HepG2 (cell line): ENCODE results near the gene IVL. TPM values are rescaled to one million over a fixed set of nuclear protein-coding genes. Genes with fewer than 3 reads are reported as not detected.

Experiments
- ATAC-seq: fragments of 200-7000 bp; cut with Tn5 transposase; 3 replicates; pipeline ENCODE4 v1.9.1; 2020; ENCODE audit warnings: mild to moderate bottlenecking, moderate library complexity
- BruUV-seq: library from RNA; stranded (reverse); fragments of 400-500 nt; replicated peaks from 2 replicates; lab custom pipeline; 2021; lab: Mats Ljungman, UMichigan
- CTCF ChIA-PET: fragments of 300-600 bp; formaldehyde crosslinking; extraction: SDS; loops from one replicate; lab custom pipeline; 2021; ENCODE audit warnings: low total read pairs, inconsistent platforms, low intra/inter-chr PET ratio; lab: Yijun Ruan, JAX
- POLR2A ChIA-PET: fragments of 350-600 bp; sonication (Branson Sonifier 250); formaldehyde crosslinking; loops from one replicate; lab custom pipeline; 2020; ENCODE audit warnings: antibody characterized with exemption, inconsistent platforms; lab: Yijun Ruan, JAX
- DNase-seq: peaks from one replicate; pipeline ENCODE4 v3.0.0-alpha.2; 2015; ENCODE audit warnings: low spot score
- FAIRE-seq: peaks from 3 replicates; lab custom pipeline; 2011; peaks lifted over from hg19 to GRCh38; lab: Jason Lieb, UNC
- H2AFZ ChIP-seq: one replicate; pipeline ENCODE4 v1.6.1; 2011; ENCODE audit warnings: low read length, inconsistent platforms
- H3K27ac ChIP-seq: fragments of 300-600 bp; 3 replicates; pipeline ENCODE4 v1.8.0; 2011; ENCODE audit warnings: mixed run types, mild to moderate bottlenecking, mixed read lengths, low read length, inconsistent platforms; ENCODE audit not compliant: insufficient read depth; ENCODE audit errors: extremely low read length
- H3K27me3 ChIP-seq, 2 experiments: fragments of 200-600 bp in 1 of 2; 2 replicates in 1 of 2; 3 replicates in 1 of 2; pipeline versions ENCODE4 v1.6.0 to v1.8.0; 2011; ENCODE audit warnings: low read length in 2 of 2, mild to moderate bottlenecking in 2 of 2, moderate library complexity in 2 of 2, inconsistent platforms in 1 of 2; ENCODE audit not compliant: insufficient read depth in 2 of 2, control insufficient read depth in 1 of 2
- H3K36me3 ChIP-seq, 2 experiments: fragments of 200-600 bp in 1 of 2; replicated peaks in 1 of 2; 2 replicates in 1 of 2; 3 replicates in 1 of 2; pipeline versions ENCODE4 v1.5.1 to v1.8.0; 2011; ENCODE audit warnings: low read length in 2 of 2, inconsistent platforms in 1 of 2; ENCODE audit not compliant: insufficient read depth in 2 of 2, control insufficient read depth in 1 of 2
- H3K4me1 ChIP-seq: 2 replicates; pipeline ENCODE4 v1.5.1; 2012; ENCODE audit warnings: low read length, inconsistent platforms; ENCODE audit not compliant: insufficient read depth
- H3K4me2 ChIP-seq: 2 replicates; pipeline ENCODE4 v1.6.0; 2011; ENCODE audit warnings: low read depth, low read length, inconsistent platforms
- H3K4me3 ChIP-seq, 3 experiments: fragments of 200-600 bp in 1 of 3; sonication (generic), shearing (Covaris generic) in 1 of 3; replicated peaks in 1 of 3; 2 replicates each; pipeline ENCODE4 v1.5.1; 2011 to 2016; ENCODE audit warnings: low read length in 3 of 3, inconsistent platforms in 2 of 3, low read depth in 2 of 3, mild to moderate bottlenecking in 2 of 3, control low read depth in 1 of 3, mixed read lengths in 1 of 3; ENCODE audit not compliant: insufficient read depth in 1 of 3
- H3K79me2 ChIP-seq: one replicate; pipeline ENCODE4 v1.6.1; 2011; ENCODE audit warnings: low read length, inconsistent platforms; ENCODE audit not compliant: insufficient read depth
- H3K9ac ChIP-seq: 2 replicates; pipeline ENCODE4 v1.6.0; 2011; ENCODE audit warnings: mild to moderate bottlenecking, low read depth, low read length, inconsistent platforms; ENCODE audit not compliant: insufficient read depth
- H3K9me3 ChIP-seq: 2 replicates; pipeline ENCODE4 v1.5.1; 2012; ENCODE audit warnings: mild to moderate bottlenecking, low read length
- H4K20me1 ChIP-seq: 2 replicates; pipeline ENCODE4 v1.6.0; 2011; ENCODE audit warnings: inconsistent platforms, mild to moderate bottlenecking, low read length, moderate library complexity; ENCODE audit not compliant: insufficient read depth
- CTCF ChIP-seq: sonication (generic); formaldehyde crosslinking; IDR thresholded peaks from 2 replicates; pipeline ENCODE4 v1.5.0; 2020; ENCODE audit warnings: mild to moderate bottlenecking, missing genetic modification reagents, moderate library complexity
- EHMT2 ChIP-seq: fragments of 200-600 bp; sonication (generic); IDR thresholded peaks from 2 replicates; pipeline ENCODE4 v1.7.0; 2017; ENCODE audit warnings: antibody characterized with exemption, low read depth, low read length, borderline replicate concordance
- FOXA1 ChIP-seq, 2 experiments: fragments of 450-650 bp in 1 of 2; sonication (generic) in 1 of 2; formaldehyde crosslinking in 1 of 2; IDR thresholded peaks; 2 replicates each; pipeline versions ENCODE4 v1.4.0 to v1.6.1; 2016 to 2020; ENCODE audit warnings: missing genetic modification reagents in 1 of 2
- FOXK1 ChIP-seq: sonication (generic); formaldehyde crosslinking; IDR thresholded peaks from 2 replicates; pipeline ENCODE4 v1.4.0; 2020; ENCODE audit warnings: low read depth, missing genetic modification reagents, borderline replicate concordance
- GLMP ChIP-seq: sonication (generic); formaldehyde crosslinking; IDR thresholded peaks from 2 replicates; pipeline ENCODE4 v1.9.0; 2021; ENCODE audit warnings: missing genetic modification reagents, mild to moderate bottlenecking, borderline replicate concordance
- GMEB2 ChIP-seq: IDR thresholded peaks from 2 replicates; pipeline ENCODE4 v1.6.1; 2016; ENCODE audit warnings: missing biosample characterization, missing genetic modification reagents, low read depth
- KDM5A ChIP-seq: fragments of 200-600 bp; sonication (generic); IDR thresholded peaks from 2 replicates; pipeline ENCODE4 v1.7.0; 2018; ENCODE audit warnings: antibody characterized with exemption, mild to moderate bottlenecking, low read length, borderline replicate concordance
- MNT ChIP-seq: fragments of 450-650 bp; IDR thresholded peaks from 2 replicates; pipeline ENCODE4 v1.6.1; 2016
- NFKBIZ ChIP-seq: IDR thresholded peaks from 2 replicates; pipeline ENCODE4 v1.6.1; 2018; ENCODE audit warnings: missing genetic modification reagents, missing compliant biosample characterization
- POLR2AphosphoS2 ChIP-seq: IDR thresholded peaks from 2 replicates; pipeline ENCODE4 v1.6.1; 2011; ENCODE audit warnings: low read depth, low read length, improper control_type of control experiment
- RAD21 ChIP-seq: fragments of 450-650 bp; formaldehyde crosslinking; IDR thresholded peaks from 2 replicates; pipeline ENCODE4 v1.5.0; 2020; ENCODE audit warnings: mild to moderate bottlenecking
- RFXANK ChIP-seq: IDR thresholded peaks from 2 replicates; pipeline ENCODE4 v1.6.1; 2016
- SMC3 ChIP-seq: IDR thresholded peaks from 2 replicates; pipeline ENCODE4 v1.6.1; 2011; ENCODE audit warnings: low read length, improper control_type of control experiment
- SNRNP70 ChIP-seq: fragments of 200-400 bp; formaldehyde crosslinking; IDR thresholded peaks from 2 replicates; pipeline ENCODE4 v1.6.1; 2017; ENCODE audit warnings: mild to moderate bottlenecking, low read depth, low read length, moderate library complexity
- STAG1 ChIP-seq: sonication (generic); formaldehyde crosslinking; IDR thresholded peaks from 2 replicates; pipeline ENCODE4 v1.4.0; 2020; ENCODE audit warnings: missing genetic modification reagents
- XRCC5 ChIP-seq: fragments of 200-400 bp; formaldehyde crosslinking; optimal IDR thresholded peaks from 2 replicates; pipeline ENCODE3; 2017; ENCODE audit warnings: mild to moderate bottlenecking, low read length
- ZFAT ChIP-seq: sonication (generic); formaldehyde crosslinking; conservative IDR thresholded peaks from 2 replicates; pipeline ENCODE4 v1.8.1; 2023; ENCODE audit warnings: missing genetic modification reagents, inconsistent platforms
- ZNF558 ChIP-seq: sonication (generic); formaldehyde crosslinking; IDR thresholded peaks from 2 replicates; pipeline ENCODE4 v1.9.0; 2022; ENCODE audit warnings: mild to moderate bottlenecking, missing genetic modification reagents, borderline replicate concordance
- ZNF746 ChIP-seq: sonication (generic); formaldehyde crosslinking; IDR thresholded peaks from 2 replicates; pipeline ENCODE4 v1.8.0; 2022; ENCODE audit warnings: mild to moderate bottlenecking, missing genetic modification reagents
- ZNF780A ChIP-seq: sonication (generic); formaldehyde crosslinking; IDR thresholded peaks from 2 replicates; pipeline ENCODE4 v1.8.0; 2022; ENCODE audit warnings: mild to moderate bottlenecking, missing genetic modification reagents, moderate library complexity
- WGBS: methylation state at CpG from one replicate; pipeline ENCODE4 v1.1.6; 2017; ENCODE audit warnings: low lambda C conversion rate; 5-methylcytosine and 5-hydroxymethylcytosine counted together
- in situ Hi-C: cut with HindIII; loops from 2 replicates; pipeline ENCODE4 v1.10.0; 2017; ENCODE audit warnings: low pct_unique_long_range_greater_than_20kb; ENCODE audit not compliant: extremely low pct_ligation_motif_present
- intact Hi-C: fragments of 100-400 bp; cut with micrococcal nuclease; formaldehyde crosslinking; loops from one replicate; pipeline ENCODE4 v1.10.0; 2022; ENCODE audit not compliant: unreplicated experiment
- polyA plus RNA-seq, 8 experiments: library from polyadenylated mRNA; depleted of rRNA in 3 of 8; stranded (reverse) in 7 of 8; unstranded in 1 of 8; fragments of >200 nt; fragmentation: Illumina TruSeq in 4 of 8; extraction: Trizol in 4 of 8; gene quantifications; 2 replicates each; pipeline versions ENCODE4 v1.2.1 to v1.2.3, GENCODE V29; 2011 to 2016; ENCODE audit warnings: low read depth in 4 of 8, missing spikeins in 1 of 8, mixed read lengths in 1 of 8; ENCODE audit not compliant: insufficient read depth in 1 of 8
- total RNA-seq, 5 experiments: library from RNA; depleted of rRNA; stranded (reverse); fragments of >200 nt; fragmentation: Illumina TruSeq; extraction: Trizol; gene quantifications; 2 replicates each; pipeline ENCODE4 v1.2.3, GENCODE V29; 2016; ENCODE audit warnings: low read depth in 1 of 5

IVL gene
- total and polyA plus RNA-seq, 2 of the 13 experiments (the other 11 are each of a cell fraction or from before 2014, with no cell fraction given), result not detected

- Histone ChIP-seq H3K9ac (no peak overlapping the region), H3K4me2 (no peak overlapping the region), H2AFZ (no peak overlapping the region), H3K27me3 (no peaks in the 10 kb centered on the region), H4K20me1 (no peaks in the 10 kb centered on the region), H3K4me3 (no peak overlapping the region), H3K9me3 (no peaks in the 10 kb centered on the region), H3K79me2 (no peaks in the 10 kb centered on the region), H3K4me1 (no peaks in the 10 kb centered on the region), H3K36me3 (no peaks in the 10 kb centered on the region), H3K27ac (no peak overlapping the region)
- peak; percentile 89 for FAIRE-seq
- in situ Hi-C loops (loop anchor here (5.0 to 10.0 kb wide), 3 partner anchors 57 to 355 kb away; no protein-coding TSS in a partner anchor), intact Hi-C loops (loop anchor here (5.0 kb wide), 1 partner anchor 218 kb away; no protein-coding TSS in a partner anchor)
- no TSS peak for BruUV-seq
- POLR2A ChIA-PET, result no interaction called here
- WGBS, result 14% methylated on average over 9 of the region's 9 CpGs
- peak; percentile 83 for ATAC-seq
- CTCF ChIA-PET, result interaction anchor here (1.3 to 1.7 kb wide), 3 partner anchors 56 to 322 kb away, joined by 3 to 12 read pairs (median 4); no protein-coding TSS in a partner anchor
- DNase-seq, result peak; percentile 60
- TF ChIP-seq KDM5A, result no peak
- no peak for TF ChIP-seq ZNF780A (CRISPR knock-in tag)
- TF ChIP-seq EHMT2, result no peak
- TF ChIP-seq ZNF746 (CRISPR knock-in tag), result no peak
- 0 out of 2 replicates have a peak, but pooled peaks have one; percentile 44 for TF ChIP-seq FOXK1
- no peak for TF ChIP-seq GLMP
- TF ChIP-seq STAG1, result peak; percentile 46
- no peak for TF ChIP-seq ZNF558 (CRISPR knock-in tag)
- no peak for TF ChIP-seq MNT
- TF ChIP-seq SNRNP70, result no peak
- TF ChIP-seq SMC3, result peak; percentile 65; the same call in 1 of the 2 replicates
- TF ChIP-seq GMEB2 (CRISPR knock-in tag), result no peak
- peak; percentile 79 for TF ChIP-seq CTCF (CRISPR knock-in tag)
- TF ChIP-seq ZFAT (CRISPR knock-in tag), result no peak
- peak; percentile 40 for TF ChIP-seq XRCC5
- no peak for TF ChIP-seq FOXA1 (IDR thresholded peaks at IDR 0.05)
- TF ChIP-seq FOXA1 (CRISPR knock-in tag; IDR thresholded peaks at IDR 0.05), result peak; percentile 43
- no peak for TF ChIP-seq RFXANK (CRISPR knock-in tag)
- no peak for TF ChIP-seq NFKBIZ (CRISPR knock-in tag)
- peak; percentile 13; the same call in 1 of the 2 replicates for TF ChIP-seq RAD21 (CRISPR knock-in tag)
- no peak for TF ChIP-seq POLR2AphosphoS2
These were observed 38.4 kb upstream of the IVL start for GRCh38 chr1:152869808-152870419.
